Measurements from ENCODE around the gene EPHB3. TPM values are rescaled to one million over a fixed set of nuclear protein-coding genes. Genes with fewer than 3 reads are reported as not detected.

Gene EPHB3
- total RNA-seq, 2 experiments from 2014 or later, result 0.19 to 0.22 TPM

DNA sequence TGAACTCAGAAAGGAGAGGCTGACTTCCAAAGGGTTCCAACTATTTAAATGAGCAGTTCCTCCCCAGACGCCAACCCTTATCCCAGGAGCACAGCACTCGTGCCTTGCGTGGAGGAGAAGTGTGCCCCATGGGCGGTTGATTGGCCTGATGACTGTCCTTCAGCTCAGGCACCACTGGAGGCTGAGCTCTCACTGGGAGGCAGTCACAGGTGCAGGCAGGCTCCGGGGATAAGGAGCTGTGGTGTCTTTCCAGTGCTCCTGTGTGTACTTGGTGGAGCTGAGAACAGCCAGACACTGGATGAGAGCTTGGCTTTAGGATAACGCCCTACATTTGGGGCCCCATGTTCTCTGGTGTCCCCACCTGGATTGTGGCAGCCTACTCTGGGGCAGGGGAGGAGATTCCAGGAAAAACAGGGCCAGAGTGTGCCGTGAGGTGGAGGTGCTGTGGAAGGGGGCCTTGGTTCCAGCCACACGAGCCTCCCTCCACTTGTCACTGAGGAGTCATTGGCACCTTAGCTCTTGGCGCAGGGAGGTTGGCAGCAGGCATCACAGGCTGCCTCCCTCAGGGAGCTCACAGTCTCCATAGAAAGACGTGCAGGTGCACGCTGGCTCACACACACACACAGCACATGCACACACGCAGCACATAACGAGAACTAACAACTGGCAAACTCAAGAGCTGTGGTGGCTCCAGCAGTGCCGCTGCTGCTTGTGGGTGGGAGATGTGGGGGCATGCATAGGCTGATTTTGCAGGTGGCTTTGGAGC is 22.7 kb upstream of the EPHB3 start:
- Mint-ChIP-seq H3K9me3 (no peaks in the 10 kb centered on the region), H3K36me3 (ENCODE audit: low read depth) (no peaks in the 10 kb centered on the region), H3K27ac (no peak overlapping the region), H3K4me3 (no peak overlapping the region), H3K4me1 (ENCODE audit: low read depth) (peaks cover 10% of the 10 kb centered on the region), H3K27me3 (peaks cover 18% of the 10 kb centered on the region)
- peaks cover 5 to 7% of the 10 kb centered on the region in 2 experiments for H3K27me3 ChIP-seq (ENCODE audit: control insufficient read depth in 1 of 2, insufficient read depth in 2 of 2, low read length in 2 of 2)
- H3K27ac ChIP-seq (ENCODE audit: low read depth in 1 of 2, low read length in 2 of 2), result no peak overlapping the region
- no peak for ATAC-seq (ENCODE audit: poor library complexity)
- CTCF ChIA-PET, result interaction anchor here (0.9 to 2.1 kb wide), 3 partner anchors 24 to 167 kb away, joined by 4 to 5 read pairs (median 5); no protein-coding TSS in a partner anchor
- POLR2A ChIA-PET, result no interaction called here
- no peaks in the 10 kb centered on the region for H3K36me3 ChIP-seq (ENCODE audit: insufficient read depth, low read length)
- H3K4me3 ChIP-seq (ENCODE audit: low read length), result no peak overlapping the region
- DNase-seq, result no peak
- intact Hi-C loops (cut with DNase I, micrococcal nuclease), result no loop called here
- H3K4me1 ChIP-seq (ENCODE audit: insufficient read depth, low read length), result peaks cover 7% of the 10 kb centered on the region
- TF ChIP-seq CTCF (IDR thresholded peaks at IDR 0.05), result no peak
- no peaks in the 10 kb centered on the region for H3K9me3 ChIP-seq (ENCODE audit: control insufficient read depth in 1 of 2, insufficient read depth in 1 of 2, low read length in 2 of 2)

- Mint-ChIP-seq H3K27ac (no peak overlapping the region), H3K4me1 (ENCODE audit: low read depth) (peaks cover 14% of the 10 kb centered on the region), H3K36me3 (ENCODE audit: low read depth) (no peaks in the 10 kb centered on the region), H3K4me3 (no peak overlapping the region), H3K9me3 (no peaks in the 10 kb centered on the region), H3K27me3 (peaks cover 21% of the 10 kb centered on the region)
- H3K36me3 ChIP-seq (ENCODE audit: insufficient read depth, low read length), result no peaks in the 10 kb centered on the region
- TF ChIP-seq CTCF (IDR thresholded peaks at IDR 0.05), result no peak
- H3K9me3 ChIP-seq (ENCODE audit: control insufficient read depth in 1 of 2, insufficient read depth in 1 of 2, low read length in 2 of 2), result no peaks in the 10 kb centered on the region
- H3K4me1 ChIP-seq (ENCODE audit: insufficient read depth, low read length), result peaks cover 11% of the 10 kb centered on the region
- DNase-seq (no peak), ATAC-seq (ENCODE audit: poor library complexity) (no peak)
- H3K4me3 ChIP-seq (ENCODE audit: low read length), result no peak overlapping the region
- H3K27ac ChIP-seq (ENCODE audit: low read depth in 1 of 2, low read length in 2 of 2), result no peak overlapping the region
- POLR2A ChIA-PET, result interaction anchor here (0.8 kb wide), 1 partner anchor 26 kb away, joined by 5 read pairs; no protein-coding TSS in a partner anchor
- peaks cover 5 to 7% of the 10 kb centered on the region in 2 experiments for H3K27me3 ChIP-seq (ENCODE audit: control insufficient read depth in 1 of 2, insufficient read depth in 2 of 2, low read length in 2 of 2)
- CTCF ChIA-PET, result interaction anchor here (1.3 to 3.4 kb wide), 4 partner anchors 26 to 172 kb away, joined by 3 to 16 read pairs (median 5); no protein-coding TSS in a partner anchor
- intact Hi-C loops (cut with DNase I, micrococcal nuclease), result loop anchor here (2.0 to 10.0 kb wide), 5 partner anchors 167 to 643 kb away; no protein-coding TSS in a partner anchor
These were observed 21.7 kb upstream of the EPHB3 start for GRCh38 chr3:184539801-184540435.

GRCh38 chr3:184540777-184541681 is 20.6 kb upstream of the EPHB3 start:
- CTCF ChIA-PET, result interaction anchor here (0.6 to 3.5 kb wide), 12 partner anchors 9 to 711 kb away, joined by 3 to 16 read pairs (median 4); partner anchors contain the start of gene EPHB3
- no peak overlapping the region for H3K4me3 Mint-ChIP-seq
- intact Hi-C loops (cut with DNase I, micrococcal nuclease), result loop anchor here (1.0 to 10.0 kb wide), 6 partner anchors 123 to 644 kb away; no protein-coding TSS in a partner anchor

More at GRCh38 chr3:184540777-184541681, 20.6 kb upstream of the EPHB3 start:
- H3K27me3 ChIP-seq (ENCODE audit: control insufficient read depth in 1 of 2, insufficient read depth in 2 of 2, low read length in 2 of 2), result peaks cover 5 to 7% of the 10 kb centered on the region in 2 experiments
- no peaks in the 10 kb centered on the region for H3K36me3 Mint-ChIP-seq (ENCODE audit: low read depth)
- ATAC-seq (ENCODE audit: poor library complexity), result peak; percentile 75
- no peak overlapping the region for H3K27ac Mint-ChIP-seq
- peaks cover 11% of the 10 kb centered on the region for H3K4me1 ChIP-seq (ENCODE audit: insufficient read depth, low read length)
- TF ChIP-seq CTCF (IDR thresholded peaks at IDR 0.05), result peak; percentile 81
- no peaks in the 10 kb centered on the region for H3K9me3 ChIP-seq (ENCODE audit: control insufficient read depth in 1 of 2, insufficient read depth in 1 of 2, low read length in 2 of 2)
- H3K27me3 Mint-ChIP-seq, result peaks cover 25% of the 10 kb centered on the region
- H3K9me3 Mint-ChIP-seq, result no peaks in the 10 kb centered on the region
- H3K4me1 Mint-ChIP-seq (ENCODE audit: low read depth), result peaks cover 17% of the 10 kb centered on the region
- H3K36me3 ChIP-seq (ENCODE audit: insufficient read depth, low read length), result no peaks in the 10 kb centered on the region
- no peak overlapping the region for H3K27ac ChIP-seq (ENCODE audit: low read depth in 1 of 2, low read length in 2 of 2)
- POLR2A ChIA-PET, result interaction anchor here (0.8 to 1.6 kb wide), 3 partner anchors 16 to 123 kb away, joined by 3 to 5 read pairs (median 4); no protein-coding TSS in a partner anchor
- no peak overlapping the region for H3K4me3 ChIP-seq (ENCODE audit: low read length)
- DNase-seq, result peak; percentile 68 to 87 (median 74)
